Fibroblast of skin of left quadriceps (primary cell): ENCODE data around the gene ANKRD53.

Experiments
- DNase-seq, 2 experiments: peaks; one replicate each; pipeline ENCODE4 v3.0.0-alpha.2; 2013; ENCODE audit warnings: low read depth in 2 of 2

ANKRD53 gene

GRCh38 chr2:70978341-70979179 is at the start of gene ANKRD53:
ANKRD53 (plus strand) TSS chr2:70978630; CDS start chr2:70978646, 16 bp downstream.
- no peak for DNase-seq

- no peak for DNase-seq
Observed at GRCh38 chr2:70930371-70931329, 47.8 kb upstream of the ANKRD53 start.

GRCh38 chr2:70931376-70932000 is 46.9 kb upstream of the ANKRD53 start:
- no peak for DNase-seq

GRCh38 chr2:70932631-70933230 is 45.7 kb upstream of the ANKRD53 start:
- no peak for DNase-seq

GRCh38 chr2:70934981-70935380 is 43.4 kb upstream of the ANKRD53 start:
- DNase-seq = no peak

GRCh38 chr2:70935468-70936164 is 42.8 kb upstream of the ANKRD53 start, which contains the start of gene ATP6V1B1:
ATP6V1B1 (plus strand) TSS chr2:70935900; CDS start chr2:70935955, 55 bp downstream.
- DNase-seq = no peak

- DNase-seq = no peak
Observed at GRCh38 chr2:70936165-70936978, 42.1 kb upstream of the ANKRD53 start.

GRCh38 chr2:70936979-70937811 is 41.2 kb upstream of the ANKRD53 start:
- no peak for DNase-seq

- no peak for DNase-seq
Observed at GRCh38 chr2:70937866-70938585, 40.4 kb upstream of the ANKRD53 start.

- no peak for DNase-seq
Observed at GRCh38 chr2:70938586-70938950, 39.9 kb upstream of the ANKRD53 start.

- no peak for DNase-seq
Observed at GRCh38 chr2:70939001-70939838, 39.2 kb upstream of the ANKRD53 start.

GRCh38 chr2:70939839-70940580 is 38.4 kb upstream of the ANKRD53 start:
- no peak for DNase-seq

- DNase-seq = no peak
Observed at GRCh38 chr2:70941186-70941585, 37.2 kb upstream of the ANKRD53 start.

- no peak for DNase-seq
Observed at GRCh38 chr2:70941701-70942100, 36.7 kb upstream of the ANKRD53 start.

- no peak for DNase-seq
Observed at GRCh38 chr2:70942396-70943204, 35.8 kb upstream of the ANKRD53 start.
